ENCODE results near the gene POGLUT3. TPM values are rescaled to one million over a fixed set of nuclear protein-coding genes. Genes with fewer than 3 reads are reported as not detected.

The POGLUT3 gene
- total and polyA plus RNA-seq, 2 of the 8 experiments (the other 6 are each of a cell fraction or from before 2014, with no cell fraction given) = 4.7 to 17.4 TPM

- H3K27ac ChIP-seq (ENCODE audit: low read depth, low read length) = no peak overlapping the region
- no peak overlapping the region for H3K14ac ChIP-seq (ENCODE audit: insufficient read length)
- no peak overlapping the region for H3K9ac ChIP-seq (replicated peaks in 1 of 4; ENCODE audit: extremely low read depth in 1 of 4, low read depth in 3 of 4, low read length in 3 of 4)
- H3K4me2 ChIP-seq (ENCODE audit: insufficient read depth in 1 of 2, low read depth in 2 of 2, low read length in 2 of 2) = no peak overlapping the region
- H3K4me1 ChIP-seq (replicated peaks in 1 of 4; ENCODE audit: control insufficient read depth in 3 of 4, insufficient read depth in 4 of 4, low read length in 3 of 4) = no peaks in the 10 kb centered on the region
- no peak overlapping the region for H2BK5ac ChIP-seq (ENCODE audit: low read depth, low read length)
- H3K23ac ChIP-seq (ENCODE audit: insufficient read length) = no peak overlapping the region
- no peak for DNase-seq (ENCODE audit: low read depth in 1 of 2, low spot score in 2 of 2)
- H3K18ac ChIP-seq (ENCODE audit: extremely low read depth, low read length) = no peak overlapping the region
- CTCF ChIA-PET (ENCODE audit: partially characterized antibody) = no interaction called here
- H3K4ac ChIP-seq (replicated peaks; ENCODE audit: insufficient read length, low read depth, low read length) = no peak overlapping the region
- H3K27me3 ChIP-seq (replicated peaks in 1 of 4; ENCODE audit: control insufficient read depth in 3 of 4, extremely low read depth in 1 of 4, insufficient read depth in 3 of 4, low read length in 3 of 4) = no peaks in the 10 kb centered on the region
- TF ChIP-seq HDAC2 (IDR thresholded peaks at IDR 0.05; ENCODE audit: borderline replicate concordance in 1 of 2, low read depth in 2 of 2, low read length in 2 of 2) (no peak), NANOG (IDR thresholded peaks at IDR 0.05; ENCODE audit: insufficient read depth, low read depth, low read length, poor library complexity, severe bottlenecking) (no peak), YY1 (IDR thresholded peaks at IDR 0.05; ENCODE audit: low read depth, low read length) (no peak), SRF (IDR thresholded peaks at IDR 0.05; ENCODE audit: low read depth, low read length) (no peak), FOSL1 (IDR thresholded peaks at IDR 0.05; ENCODE audit: insufficient read depth, low read depth, low read length) (no peak), CEBPB (IDR thresholded peaks at IDR 0.05; ENCODE audit: low read depth, low read length) (no peak), POLR2AphosphoS5 (IDR thresholded peaks at IDR 0.05; ENCODE audit: low read depth, low read length) (no peak), RXRA (IDR thresholded peaks at IDR 0.05; ENCODE audit: insufficient read depth, low read depth, low read length) (no peak), MAX (IDR thresholded peaks at IDR 0.05) (no peak), SP2 (IDR thresholded peaks at IDR 0.05; ENCODE audit: low read length) (no peak), POU5F1 (IDR thresholded peaks at IDR 0.05; ENCODE audit: low read depth, low read length) (no peak), RAD21 (IDR thresholded peaks at IDR 0.05 in 1 of 2, conservative IDR thresholded peaks at IDR 0.05 in 1 of 2; ENCODE audit: low read depth in 2 of 2, low read length in 2 of 2) (no peak), GTF2F1 (IDR thresholded peaks at IDR 0.05; ENCODE audit: borderline replicate concordance, low read depth, low read length) (no peak)
- H3K36me3 ChIP-seq (ENCODE audit: control insufficient read depth in 2 of 4, insufficient read depth in 4 of 4, low read length in 3 of 4) = peaks cover 4 to 11% (median 8%) of the 10 kb centered on the region in 4 experiments; a peak in 6 of 8 replicates
- no peak overlapping the region for H4K8ac ChIP-seq (ENCODE audit: extremely low read depth, insufficient read depth, low read length)
- H2BK15ac ChIP-seq (ENCODE audit: low read length) = no peak overlapping the region
- H2BK120ac ChIP-seq (replicated peaks; ENCODE audit: low read depth, low read length) = no peak overlapping the region
- no peaks in the 10 kb centered on the region for H3K79me1 ChIP-seq (ENCODE audit: low read depth, low read length)
- H2BK12ac ChIP-seq (ENCODE audit: low read depth, low read length) = no peak overlapping the region
- H3K23me2 ChIP-seq (ENCODE audit: low read depth, low read length) = no peaks in the 10 kb centered on the region
- H4K5ac ChIP-seq (ENCODE audit: insufficient read length, low read depth, low read length) = no peak overlapping the region
- H2BK20ac ChIP-seq (ENCODE audit: low read length) = no peak overlapping the region
- H2AK5ac ChIP-seq (ENCODE audit: low read depth, low read length) = no peak overlapping the region
- 93% methylated on average over 10 of the region's 10 CpGs; no CpG with 5 or more reads in 1 of the 2 experiments for WGBS, 2 experiments (ENCODE audit: extremely low coverage in 1 of 2, insufficient coverage in 1 of 2, insufficient read length in 1 of 2, insufficient replicate concordance in 2 of 2, low coverage in 1 of 2, low lambda C conversion rate in 2 of 2, missing lambda C conversion rate in 1 of 2)
- no peak for FAIRE-seq
- H4K91ac ChIP-seq (replicated peaks; ENCODE audit: insufficient read length, low read length) = no peak overlapping the region
- no peak overlapping the region for H2AFZ ChIP-seq (ENCODE audit: low read length)
- no peaks in the 10 kb centered on the region for H3K79me2 ChIP-seq (ENCODE audit: control insufficient read depth in 1 of 2, insufficient read depth in 2 of 2, low read length in 2 of 2)
- no peak overlapping the region for H3K56ac ChIP-seq (replicated peaks; ENCODE audit: insufficient read length, low read depth, low read length)
- no peak overlapping the region for H3K4me3 ChIP-seq (ENCODE audit: extremely low read depth in 1 of 4, insufficient read depth in 2 of 4, low read depth in 3 of 4, low read length in 4 of 4)
- H4K20me1 ChIP-seq (replicated peaks in 1 of 2; ENCODE audit: control insufficient read depth in 1 of 2, insufficient read depth in 2 of 2, low read length in 2 of 2) = no peaks in the 10 kb centered on the region
- no peaks in the 10 kb centered on the region for H3K9me3 ChIP-seq (ENCODE audit: insufficient read depth in 2 of 2, low read depth in 1 of 2, low read length in 1 of 2)
- POLR2A ChIA-PET (ENCODE audit: partially characterized antibody) = no interaction called here
Observed at GRCh38 chr11:108518581-108518980, 20.4 kb upstream of the POGLUT3 start.
